Left lobe of liver (tissue), 2 donors: ENCODE measurements around the gene TMCO4. TPM values are rescaled to one million over a fixed set of nuclear protein-coding genes. Genes with fewer than 3 reads are reported as not detected.
"Not testable (repeated sequence)": the region's sequence is repeated elsewhere in the genome, so short reads cannot be mapped to it uniquely, and the experiment has no call there.

ENCODE experiments used
- ATAC-seq: fragments of 200-7000 bp; cut with Tn5 transposase; one replicate; pipeline ENCODE4 v1.9.1; 2020; ENCODE audit warnings: mild to moderate bottlenecking, moderate library complexity
- DNase-seq: peaks from one replicate; pipeline ENCODE4 v3.0.0-alpha.2; 2020; ENCODE audit warnings: low spot score
- total RNA-seq: library from RNA; stranded (reverse); gene quantifications from one replicate; pipeline ENCODE4 v1.2.1, GENCODE V29; 2021
- donor health status: DM: no; HTN: no; CAD: no; lungs with moderate emphysema.
- donor health status: DM: no; HTN: yes; CAD: no.

The TMCO4 gene
- total RNA-seq, result 9.8 TPM

- ATAC-seq (peak; percentile 92), DNase-seq (peak; percentile 89)
These were observed at the start of gene TMCO4 for GRCh38 chr1:19799230-19800075. TSS of gene TMCO4 (minus strand) at chr1:19799916. CDS start at chr1:19780758, 19,158 bp downstream.

GRCh38 chr1:19849307-19849706, 49.6 kb upstream of the TMCO4 start:
- not testable (repeated sequence) for ATAC-seq, DNase-seq

GRCh38 chr1:19847334-19847733, 47.6 kb upstream of the TMCO4 start:
- not testable (repeated sequence) for DNase-seq, ATAC-seq

GRCh38 chr1:19846338-19846737, 46.6 kb upstream of the TMCO4 start:
- no peak for ATAC-seq
- no peak for DNase-seq

GRCh38 chr1:19845555-19845954, 45.8 kb upstream of the TMCO4 start:
- ATAC-seq (no peak), DNase-seq (no peak)

- peak; percentile 25 for ATAC-seq
- no peak for DNase-seq
These were observed 45.2 kb upstream of the TMCO4 start for GRCh38 chr1:19844731-19845495.

- no peak for DNase-seq
- ATAC-seq, result no peak
These were observed 40.5 kb upstream of the TMCO4 start for GRCh38 chr1:19840228-19840627.

GRCh38 chr1:19837866-19838265, 38.1 kb upstream of the TMCO4 start:
- ATAC-seq (no peak), DNase-seq (no peak)

- ATAC-seq (no peak), DNase-seq (no peak)
These were observed 35.9 kb upstream of the TMCO4 start for GRCh38 chr1:19835578-19835977.

GRCh38 chr1:19831441-19831840, 31.7 kb upstream of the TMCO4 start:
- no peak for DNase-seq
- ATAC-seq, result no peak

- DNase-seq, result no peak
These were observed 28.8 kb upstream of the TMCO4 start for GRCh38 chr1:19828546-19828945.

GRCh38 chr1:19825298-19825697, 25.6 kb upstream of the TMCO4 start:
- ATAC-seq (peak; percentile 96), DNase-seq (peak; percentile 60)

More at GRCh38 chr1:19828546-19828945, 28.8 kb upstream of the TMCO4 start:
- no peak for ATAC-seq

- ATAC-seq (no peak), DNase-seq (no peak)
These were observed 24.8 kb upstream of the TMCO4 start for GRCh38 chr1:19824541-19824940.

- ATAC-seq (no peak), DNase-seq (no peak)
These were observed 24.3 kb upstream of the TMCO4 start for GRCh38 chr1:19824036-19824435.

GRCh38 chr1:19819701-19820100, 20.0 kb upstream of the TMCO4 start:
- ATAC-seq (peak; percentile 38), DNase-seq (peak; percentile 76)

GRCh38 chr1:19818324-19818723, 18.6 kb upstream of the TMCO4 start:
- peak; percentile 36 for ATAC-seq
- no peak for DNase-seq

- no peak for ATAC-seq
- no peak for DNase-seq
These were observed 17.4 kb upstream of the TMCO4 start for GRCh38 chr1:19817160-19817559.

- DNase-seq, ATAC-seq: not testable (repeated sequence)
These were observed 17.0 kb upstream of the TMCO4 start for GRCh38 chr1:19816737-19817086.

- ATAC-seq, result peak; percentile 43
- DNase-seq, result peak; percentile 91
These were observed 16.4 kb upstream of the TMCO4 start for GRCh38 chr1:19815801-19816736.

- peak; percentile 94 for DNase-seq
- peak; percentile 76 for ATAC-seq
These were observed 15.2 kb upstream of the TMCO4 start, which contains the start of gene RNF186 for GRCh38 chr1:19814681-19815503. TSS of gene RNF186 (minus strand) at chr1:19815283. CDS start at chr1:19815101, 182 bp downstream.
